GM23338 (cell line): Measurements from ENCODE around the gene TYSND1. TPM values are rescaled to one million over a fixed set of nuclear protein-coding genes. Genes with fewer than 3 reads are reported as not detected.

ENCODE experiments used
- ATAC-seq: fragments of 200-7000 bp; cut with Tn5 transposase; 3 replicates; pipeline ENCODE4 v1.9.1; 2020
- DNase-seq: peaks from one replicate; pipeline ENCODE4 v3.0.0-alpha.2; 2015; ENCODE audit warnings: low spot score
- H2AFZ ChIP-seq: fragments of 200-600 bp; sonication (generic); 2 replicates; pipeline ENCODE4 v1.8.0; 2016; ENCODE audit warnings: antibody characterized with exemption, mild to moderate bottlenecking, moderate library complexity
- H3F3A ChIP-seq: fragments of 200-600 bp; sonication (generic); replicated peaks from 2 replicates; pipeline ENCODE4 v1.8.0; 2017; ENCODE audit warnings: antibody characterized with exemption, mixed run types, low read depth
- H3K27ac ChIP-seq: fragments of 200-600 bp; sonication (generic); 2 replicates; pipeline ENCODE4 v1.6.1; 2016; ENCODE audit warnings: low read depth
- H3K27me3 ChIP-seq: fragments of 200-600 bp; sonication (generic); 2 replicates; pipeline ENCODE4 v1.8.0; 2016; ENCODE audit warnings: mild to moderate bottlenecking, mixed run types, moderate library complexity; ENCODE audit not compliant: insufficient read depth
- H3K36me3 ChIP-seq: fragments of 200-600 bp; sonication (generic); 2 replicates; pipeline ENCODE4 v1.8.0; 2016; ENCODE audit warnings: mild to moderate bottlenecking; ENCODE audit not compliant: insufficient read depth
- H3K4me1 ChIP-seq: fragments of 200-600 bp; sonication (generic); 2 replicates; pipeline ENCODE4 v1.8.0; 2016; ENCODE audit warnings: mild to moderate bottlenecking, moderate library complexity; ENCODE audit not compliant: insufficient read depth
- H3K4me2 ChIP-seq: fragments of 200-600 bp; sonication (generic); 2 replicates; pipeline ENCODE4 v1.7.1; 2017; ENCODE audit warnings: mixed run types
- H3K4me3 ChIP-seq: fragments of 200-600 bp; sonication (generic); 2 replicates; pipeline ENCODE4 v1.6.1; 2016; ENCODE audit warnings: mixed run types
- H3K79me2 ChIP-seq: fragments of 200-600 bp; sonication (generic); replicated peaks from 2 replicates; pipeline ENCODE4 v1.8.0; 2017; ENCODE audit warnings: mild to moderate bottlenecking; ENCODE audit not compliant: insufficient read depth
- H3K9me2 ChIP-seq: fragments of 200-600 bp; sonication (generic); 2 replicates; pipeline ENCODE4 v1.8.0; 2017; ENCODE audit not compliant: insufficient read depth
- H4K20me1 ChIP-seq: fragments of 200-600 bp; sonication (generic); replicated peaks from 2 replicates; pipeline ENCODE4 v1.8.0; 2017; ENCODE audit warnings: mild to moderate bottlenecking; ENCODE audit not compliant: insufficient read depth
- H3K27ac Mint-ChIP-seq: 2 replicates; pipeline ENCODE4 v1.8.0; 2020; ENCODE audit warnings: inconsistent platforms, mild to moderate bottlenecking, moderate library complexity, mixed read lengths
- H3K27me3 Mint-ChIP-seq: 3 replicates; pipeline ENCODE4 v1.8.0; 2022; ENCODE audit warnings: low read depth, mild to moderate bottlenecking, moderate library complexity, mixed read lengths, inconsistent platforms; ENCODE audit not compliant: insufficient read depth, poor library complexity
- H3K36me3 Mint-ChIP-seq: 3 replicates; pipeline ENCODE4 v1.8.0; 2021; ENCODE audit warnings: low read depth, mild to moderate bottlenecking, inconsistent platforms, moderate library complexity, mixed read lengths
- H3K4me1 Mint-ChIP-seq: 3 replicates; pipeline ENCODE4 v1.8.0; 2020; ENCODE audit warnings: mild to moderate bottlenecking, inconsistent platforms, mixed read lengths
- H3K4me3 Mint-ChIP-seq: 3 replicates; pipeline ENCODE4 v1.8.0; 2021; ENCODE audit warnings: moderate library complexity, mild to moderate bottlenecking, inconsistent platforms, mixed read lengths
- H3K9me3 Mint-ChIP-seq: 3 replicates; pipeline ENCODE4 v1.8.0; 2020; ENCODE audit warnings: moderate library complexity, mild to moderate bottlenecking, inconsistent platforms, mixed read lengths
- CTCF ChIP-seq, 2 experiments: fragments of 200-600 bp in 1 of 2; sonication (generic) in 1 of 2; conservative IDR thresholded peaks; 2 replicates each; pipeline versions ENCODE4 v1.5.1 to v1.6.1; 2016 to 2017; ENCODE audit warnings: antibody characterized with exemption in 2 of 2, low read depth in 2 of 2, mild to moderate bottlenecking in 2 of 2, moderate library complexity in 1 of 2
- EZH2 ChIP-seq: fragments of 200-600 bp; sonication (generic); IDR thresholded peaks from one replicate; pipeline ENCODE4 v1.8.0; 2017; ENCODE audit warnings: antibody characterized with exemption, mild to moderate bottlenecking, low read depth; ENCODE audit not compliant: unreplicated experiment
- JUNB ChIP-seq: IDR thresholded peaks from one replicate; pipeline ENCODE4 v1.6.1; 2016; ENCODE audit warnings: antibody characterized with exemption; ENCODE audit not compliant: unreplicated experiment
- STAT1 ChIP-seq: IDR thresholded peaks from one replicate; pipeline ENCODE4 v1.6.1; 2016; ENCODE audit warnings: antibody characterized with exemption; ENCODE audit not compliant: unreplicated experiment
- ZNF114 ChIP-seq: fragments of 250-450 bp; sonication (Bioruptor Pico); IDR thresholded peaks from 2 replicates; pipeline ENCODE4 v1.5.0; 2020; ENCODE audit warnings: mild to moderate bottlenecking, moderate library complexity
- polyA plus RNA-seq: library from polyadenylated mRNA; unstranded; fragments of >200 nt; fragmentation: Nextera tagmentation; extraction: Ambion mirVana; gene quantifications from 2 replicates; pipeline ENCODE4 v1.2.1, GENCODE V29; 2016
- total RNA-seq: library from RNA; depleted of rRNA; stranded (reverse); fragments of >200 nt; shearing (Covaris generic); gene quantifications from 2 replicates; pipeline ENCODE4 v1.2.3, GENCODE V29; 2014

TYSND1 gene
- total and polyA plus RNA-seq, 2 experiments from 2014 or later = 5.2 to 19.5 TPM

- peaks cover 3% of the 10 kb centered on the region; the same call in 2 of the 3 replicates for H3K36me3 Mint-ChIP-seq
- H3K27me3 ChIP-seq = peaks cover 5% of the 10 kb centered on the region; the same call in 1 of the 2 replicates
- H3K4me2 ChIP-seq = no peak overlapping the region
- no peak overlapping the region for H3K27ac ChIP-seq
- no peak overlapping the region for H2AFZ ChIP-seq
- no peak overlapping the region for H3K27ac Mint-ChIP-seq
- ATAC-seq (no peak), DNase-seq (no peak)
- H4K20me1 ChIP-seq = no peaks in the 10 kb centered on the region; the same call in 1 of the 2 replicates
- no peak for TF ChIP-seq ZNF114
- TF ChIP-seq STAT1 = no peak
- H3K4me3 Mint-ChIP-seq = no peak overlapping the region
- H3K4me1 Mint-ChIP-seq = peaks cover 8% of the 10 kb centered on the region
- peaks cover 9% of the 10 kb centered on the region for H3K27me3 Mint-ChIP-seq
- no peaks in the 10 kb centered on the region for H3K9me2 ChIP-seq
- no peaks in the 10 kb centered on the region for H3F3A ChIP-seq
- H3K79me2 ChIP-seq = 0 out of 2 replicates have a peak, but pooled peaks cover 7% of the 10 kb centered on the region
- H3K4me1 ChIP-seq = peaks cover 6% of the 10 kb centered on the region; the same call in 1 of the 2 replicates
- no peaks in the 10 kb centered on the region for H3K36me3 ChIP-seq
- H3K9me3 Mint-ChIP-seq = no peaks in the 10 kb centered on the region
- no peak overlapping the region for H3K4me3 ChIP-seq
Observed at GRCh38 chr10:70139997-70140250, 6.6 kb downstream of the TYSND1 start.

GRCh38 chr10:70139151-70139996 lies 7.1 kb downstream of the TYSND1 start:
- H2AFZ ChIP-seq = no peak overlapping the region

More at GRCh38 chr10:70139151-70139996, 7.1 kb downstream of the TYSND1 start:
- no peak overlapping the region for H3K4me3 ChIP-seq
- H3K36me3 ChIP-seq = no peaks in the 10 kb centered on the region
- no peaks in the 10 kb centered on the region for H3K9me2 ChIP-seq
- no peak overlapping the region for H3K4me2 ChIP-seq
- H3K4me1 ChIP-seq = 0 out of 2 replicates have a peak, but pooled peaks cover under 1% of the 10 kb centered on the region
- TF ChIP-seq CTCF (conservative IDR thresholded peaks at IDR 0.05; ENCODE audit: low read depth in 2 of 2) = peak; percentile 28 to 46; a peak in 3 of 4 replicates
- no peak for TF ChIP-seq JUNB
- no peak for TF ChIP-seq EZH2
- DNase-seq (peak; percentile 33), ATAC-seq (peak; percentile 82)
- H3K36me3 Mint-ChIP-seq = peaks cover 3% of the 10 kb centered on the region; the same call in 2 of the 3 replicates
- 0 out of 2 replicates have a peak, but pooled peaks cover 1% of the 10 kb centered on the region for H3K79me2 ChIP-seq
- H3K27ac ChIP-seq = no peak overlapping the region
- H3K27me3 Mint-ChIP-seq = peaks cover 9% of the 10 kb centered on the region
- H4K20me1 ChIP-seq = no peaks in the 10 kb centered on the region
- H3K4me1 Mint-ChIP-seq = peaks cover 3% of the 10 kb centered on the region
- no peaks in the 10 kb centered on the region for H3K9me3 Mint-ChIP-seq
- no peak overlapping the region for H3K4me3 Mint-ChIP-seq
- peaks cover under 1% of the 10 kb centered on the region; the same call in 1 of the 2 replicates for H3K27me3 ChIP-seq
- H3K27ac Mint-ChIP-seq = no peak overlapping the region
- H3F3A ChIP-seq = no peaks in the 10 kb centered on the region
